GM23338 (cell line): ENCODE results near the gene DUSP7. TPM values are rescaled to one million over a fixed set of nuclear protein-coding genes. Genes with fewer than 3 reads are reported as not detected.

Experiments used
- ATAC-seq: fragments of 200-7000 bp; cut with Tn5 transposase; 3 replicates; pipeline ENCODE4 v1.9.1; 2020
- DNase-seq: peaks from one replicate; pipeline ENCODE4 v3.0.0-alpha.2; 2015; ENCODE audit warnings: low spot score
- H2AFZ ChIP-seq: fragments of 200-600 bp; sonication (generic); 2 replicates; pipeline ENCODE4 v1.8.0; 2016; ENCODE audit warnings: antibody characterized with exemption, mild to moderate bottlenecking, moderate library complexity
- H3F3A ChIP-seq: fragments of 200-600 bp; sonication (generic); replicated peaks from 2 replicates; pipeline ENCODE4 v1.8.0; 2017; ENCODE audit warnings: antibody characterized with exemption, mixed run types, low read depth
- H3K27ac ChIP-seq: fragments of 200-600 bp; sonication (generic); 2 replicates; pipeline ENCODE4 v1.6.1; 2016; ENCODE audit warnings: low read depth
- H3K27me3 ChIP-seq: fragments of 200-600 bp; sonication (generic); 2 replicates; pipeline ENCODE4 v1.8.0; 2016; ENCODE audit warnings: mild to moderate bottlenecking, mixed run types, moderate library complexity; ENCODE audit not compliant: insufficient read depth
- H3K36me3 ChIP-seq: fragments of 200-600 bp; sonication (generic); 2 replicates; pipeline ENCODE4 v1.8.0; 2016; ENCODE audit warnings: mild to moderate bottlenecking; ENCODE audit not compliant: insufficient read depth
- H3K4me1 ChIP-seq: fragments of 200-600 bp; sonication (generic); 2 replicates; pipeline ENCODE4 v1.8.0; 2016; ENCODE audit warnings: mild to moderate bottlenecking, moderate library complexity; ENCODE audit not compliant: insufficient read depth
- H3K4me2 ChIP-seq: fragments of 200-600 bp; sonication (generic); 2 replicates; pipeline ENCODE4 v1.7.1; 2017; ENCODE audit warnings: mixed run types
- H3K4me3 ChIP-seq: fragments of 200-600 bp; sonication (generic); 2 replicates; pipeline ENCODE4 v1.6.1; 2016; ENCODE audit warnings: mixed run types
- H3K79me2 ChIP-seq: fragments of 200-600 bp; sonication (generic); replicated peaks from 2 replicates; pipeline ENCODE4 v1.8.0; 2017; ENCODE audit warnings: mild to moderate bottlenecking; ENCODE audit not compliant: insufficient read depth
- H3K9me2 ChIP-seq: fragments of 200-600 bp; sonication (generic); 2 replicates; pipeline ENCODE4 v1.8.0; 2017; ENCODE audit not compliant: insufficient read depth
- H4K20me1 ChIP-seq: fragments of 200-600 bp; sonication (generic); replicated peaks from 2 replicates; pipeline ENCODE4 v1.8.0; 2017; ENCODE audit warnings: mild to moderate bottlenecking; ENCODE audit not compliant: insufficient read depth
- H3K27ac Mint-ChIP-seq: 2 replicates; pipeline ENCODE4 v1.8.0; 2020; ENCODE audit warnings: inconsistent platforms, mild to moderate bottlenecking, moderate library complexity, mixed read lengths
- H3K27me3 Mint-ChIP-seq: 3 replicates; pipeline ENCODE4 v1.8.0; 2022; ENCODE audit warnings: low read depth, mild to moderate bottlenecking, moderate library complexity, mixed read lengths, inconsistent platforms; ENCODE audit not compliant: insufficient read depth, poor library complexity
- H3K36me3 Mint-ChIP-seq: 3 replicates; pipeline ENCODE4 v1.8.0; 2021; ENCODE audit warnings: low read depth, mild to moderate bottlenecking, inconsistent platforms, moderate library complexity, mixed read lengths
- H3K4me1 Mint-ChIP-seq: 3 replicates; pipeline ENCODE4 v1.8.0; 2020; ENCODE audit warnings: mild to moderate bottlenecking, inconsistent platforms, mixed read lengths
- H3K4me3 Mint-ChIP-seq: 3 replicates; pipeline ENCODE4 v1.8.0; 2021; ENCODE audit warnings: moderate library complexity, mild to moderate bottlenecking, inconsistent platforms, mixed read lengths
- H3K9me3 Mint-ChIP-seq: 3 replicates; pipeline ENCODE4 v1.8.0; 2020; ENCODE audit warnings: moderate library complexity, mild to moderate bottlenecking, inconsistent platforms, mixed read lengths
- EZH2phosphoT487 ChIP-seq: fragments of 200-600 bp; sonication (generic); IDR thresholded peaks from one replicate; pipeline ENCODE4 v1.8.1; 2018; ENCODE audit warnings: antibody characterized with exemption; ENCODE audit not compliant: unreplicated experiment
- JUNB ChIP-seq: IDR thresholded peaks from one replicate; pipeline ENCODE4 v1.6.1; 2016; ENCODE audit warnings: antibody characterized with exemption; ENCODE audit not compliant: unreplicated experiment
- POLR2AphosphoS5 ChIP-seq: IDR thresholded peaks from 2 replicates; pipeline ENCODE4 v1.6.1; 2016; ENCODE audit warnings: antibody characterized with exemption, low read depth
- REST ChIP-seq: IDR thresholded peaks from one replicate; pipeline ENCODE4 v1.6.1; 2018; ENCODE audit warnings: antibody characterized with exemption; ENCODE audit not compliant: unreplicated experiment
- ZNF331 ChIP-seq: fragments of 250-450 bp; sonication (Bioruptor Pico); IDR thresholded peaks from 2 replicates; pipeline ENCODE4 v1.5.0; 2020; ENCODE audit warnings: low read depth, mild to moderate bottlenecking, moderate library complexity
- polyA plus RNA-seq: library from polyadenylated mRNA; unstranded; fragments of >200 nt; fragmentation: Nextera tagmentation; extraction: Ambion mirVana; gene quantifications from 2 replicates; pipeline ENCODE4 v1.2.1, GENCODE V29; 2016
- total RNA-seq: library from RNA; depleted of rRNA; stranded (reverse); fragments of >200 nt; shearing (Covaris generic); gene quantifications from 2 replicates; pipeline ENCODE4 v1.2.3, GENCODE V29; 2014
- TF ChIP-seq, protein P1 (sequence below), 2 experiments: fragments of 200-600 bp in 1 of 2; sonication (generic) in 1 of 2; conservative IDR thresholded peaks; 2 replicates each; pipeline versions ENCODE4 v1.5.1 to v1.6.1; 2016 to 2017; ENCODE audit warnings: antibody characterized with exemption in 2 of 2, low read depth in 2 of 2, mild to moderate bottlenecking in 2 of 2, moderate library complexity in 1 of 2

Gene DUSP7
- total and polyA plus RNA-seq, 2 experiments from 2014 or later: 5.6 to 14.7 TPM

GRCh38 chr3:52030714-52031310, 25.6 kb downstream of the DUSP7 start:
- Histone ChIP-seq H3K79me2 (no peaks in the 10 kb centered on the region), H3K9me2 (no peaks in the 10 kb centered on the region), H3K4me1 (no peaks in the 10 kb centered on the region), H3F3A (no peaks in the 10 kb centered on the region), H3K27me3 (no peaks in the 10 kb centered on the region), H4K20me1 (no peaks in the 10 kb centered on the region), H3K4me3 (no peak overlapping the region), H2AFZ (no peak overlapping the region), H3K27ac (no peak overlapping the region), H3K36me3 (no peaks in the 10 kb centered on the region), H3K4me2 (no peak overlapping the region)
- Mint-ChIP-seq H3K27me3 (peaks cover 11% of the 10 kb centered on the region), H3K4me3 (no peak overlapping the region), H3K27ac (no peak overlapping the region), H3K9me3 (no peaks in the 10 kb centered on the region), H3K36me3 (no peaks in the 10 kb centered on the region), H3K4me1 (peaks cover 4% of the 10 kb centered on the region)
- DNase-seq (no peak), ATAC-seq (no peak)
- TF ChIP-seq JUNB (no peak), ZNF331 (CRISPR knock-in tag) (no peak)
- TF ChIP-seq, protein P1, sequence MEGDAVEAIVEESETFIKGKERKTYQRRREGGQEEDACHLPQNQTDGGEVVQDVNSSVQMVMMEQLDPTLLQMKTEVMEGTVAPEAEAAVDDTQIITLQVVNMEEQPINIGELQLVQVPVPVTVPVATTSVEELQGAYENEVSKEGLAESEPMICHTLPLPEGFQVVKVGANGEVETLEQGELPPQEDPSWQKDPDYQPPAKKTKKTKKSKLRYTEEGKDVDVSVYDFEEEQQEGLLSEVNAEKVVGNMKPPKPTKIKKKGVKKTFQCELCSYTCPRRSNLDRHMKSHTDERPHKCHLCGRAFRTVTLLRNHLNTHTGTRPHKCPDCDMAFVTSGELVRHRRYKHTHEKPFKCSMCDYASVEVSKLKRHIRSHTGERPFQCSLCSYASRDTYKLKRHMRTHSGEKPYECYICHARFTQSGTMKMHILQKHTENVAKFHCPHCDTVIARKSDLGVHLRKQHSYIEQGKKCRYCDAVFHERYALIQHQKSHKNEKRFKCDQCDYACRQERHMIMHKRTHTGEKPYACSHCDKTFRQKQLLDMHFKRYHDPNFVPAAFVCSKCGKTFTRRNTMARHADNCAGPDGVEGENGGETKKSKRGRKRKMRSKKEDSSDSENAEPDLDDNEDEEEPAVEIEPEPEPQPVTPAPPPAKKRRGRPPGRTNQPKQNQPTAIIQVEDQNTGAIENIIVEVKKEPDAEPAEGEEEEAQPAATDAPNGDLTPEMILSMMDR (conservative IDR thresholded peaks at IDR 0.05; ENCODE audit: low read depth in 2 of 2): no peak

DNA sequence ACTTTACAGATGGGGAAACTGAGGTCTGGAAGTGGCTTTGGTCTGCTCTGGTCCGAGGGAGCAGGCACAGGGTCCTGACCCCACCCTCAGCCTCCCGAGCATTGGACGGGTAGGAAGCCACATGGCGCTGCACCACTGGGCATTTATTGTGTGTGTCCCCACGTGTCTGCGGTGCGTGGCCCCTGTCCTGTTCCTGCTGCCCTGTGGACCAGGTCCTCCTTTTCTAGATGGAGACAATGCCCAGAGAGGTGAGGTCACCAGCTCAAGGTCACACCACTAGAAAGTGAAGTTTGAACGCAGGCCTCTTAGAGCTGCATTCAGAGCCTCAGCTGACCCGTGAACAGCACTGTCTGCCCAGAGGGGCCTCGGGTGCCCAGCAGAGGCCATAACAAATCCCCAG, 26.8 kb downstream of the DUSP7 start:
- Histone ChIP-seq H2AFZ (no peak overlapping the region), H3K27me3 (no peaks in the 10 kb centered on the region), H4K20me1 (no peaks in the 10 kb centered on the region), H3K4me2 (no peak overlapping the region), H3K4me3 (no peak overlapping the region), H3K36me3 (no peaks in the 10 kb centered on the region), H3K27ac (no peak overlapping the region), H3K9me2 (no peaks in the 10 kb centered on the region), H3K79me2 (no peaks in the 10 kb centered on the region), H3K4me1 (no peaks in the 10 kb centered on the region), H3F3A (no peaks in the 10 kb centered on the region)
- Mint-ChIP-seq H3K4me3 (no peak overlapping the region), H3K27ac (no peak overlapping the region), H3K27me3 (peaks cover 11% of the 10 kb centered on the region), H3K36me3 (no peaks in the 10 kb centered on the region), H3K4me1 (peaks cover 4% of the 10 kb centered on the region), H3K9me3 (no peaks in the 10 kb centered on the region)
- DNase-seq (no peak), ATAC-seq (no peak)
- TF ChIP-seq POLR2AphosphoS5 (no peak), EZH2phosphoT487 (no peak), REST (no peak), ZNF331 (CRISPR knock-in tag) (no peak)
- TF ChIP-seq, protein P1 (conservative IDR thresholded peaks at IDR 0.05; ENCODE audit: low read depth in 2 of 2): no peak
